ENCODE measurements around the gene ZBTB40. TPM values are rescaled to one million over a fixed set of nuclear protein-coding genes. Genes with fewer than 3 reads are reported as not detected.

The ZBTB40 gene
- total RNA-seq, 1 experiment from 2014 or later, result 20.4 TPM

DNA sequence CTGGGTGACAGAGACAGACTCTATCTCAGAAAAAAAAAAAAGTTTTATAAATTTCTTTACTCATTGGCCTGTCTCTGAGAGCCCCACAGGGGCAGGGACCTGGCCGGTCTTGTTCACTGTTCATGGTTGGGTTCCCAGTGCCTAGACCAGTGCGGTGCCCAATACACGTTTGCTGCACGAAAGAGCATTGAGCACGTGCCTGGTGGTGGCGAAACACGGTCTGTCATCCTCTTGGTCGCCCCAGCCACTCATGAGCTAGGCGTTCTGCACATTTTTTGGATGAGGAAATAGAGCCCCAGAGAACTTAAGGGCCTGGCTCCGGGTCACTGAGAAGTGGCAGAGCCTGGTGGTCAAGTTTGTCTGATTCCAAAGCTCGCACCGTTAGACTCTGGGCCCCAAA, 93.0 kb downstream of the ZBTB40 start:
- H3K9me3 ChIP-seq, result no peaks in the 10 kb centered on the region
- no peak overlapping the region for H3K4me3 ChIP-seq (ENCODE audit: low read depth, low read length)
- H3K4me1 Mint-ChIP-seq (ENCODE audit: low read depth, unreplicated experiment), result no peaks in the 10 kb centered on the region
- no peaks in the 10 kb centered on the region for H3K27me3 ChIP-seq (replicated peaks; ENCODE audit: control insufficient read depth, insufficient read depth, low read length)
- no peak overlapping the region for H3K4me3 Mint-ChIP-seq (ENCODE audit: unreplicated experiment)
- intact Hi-C loops (cut with micrococcal nuclease; ENCODE audit: unreplicated experiment), result loop anchor here (5.0 kb wide), 1 partner anchor 98 kb away; the partner anchor contains the start of gene C1QC
- no peak for DNase-seq
- no peaks in the 10 kb centered on the region for H3K4me1 ChIP-seq
- TF ChIP-seq, protein P1, sequence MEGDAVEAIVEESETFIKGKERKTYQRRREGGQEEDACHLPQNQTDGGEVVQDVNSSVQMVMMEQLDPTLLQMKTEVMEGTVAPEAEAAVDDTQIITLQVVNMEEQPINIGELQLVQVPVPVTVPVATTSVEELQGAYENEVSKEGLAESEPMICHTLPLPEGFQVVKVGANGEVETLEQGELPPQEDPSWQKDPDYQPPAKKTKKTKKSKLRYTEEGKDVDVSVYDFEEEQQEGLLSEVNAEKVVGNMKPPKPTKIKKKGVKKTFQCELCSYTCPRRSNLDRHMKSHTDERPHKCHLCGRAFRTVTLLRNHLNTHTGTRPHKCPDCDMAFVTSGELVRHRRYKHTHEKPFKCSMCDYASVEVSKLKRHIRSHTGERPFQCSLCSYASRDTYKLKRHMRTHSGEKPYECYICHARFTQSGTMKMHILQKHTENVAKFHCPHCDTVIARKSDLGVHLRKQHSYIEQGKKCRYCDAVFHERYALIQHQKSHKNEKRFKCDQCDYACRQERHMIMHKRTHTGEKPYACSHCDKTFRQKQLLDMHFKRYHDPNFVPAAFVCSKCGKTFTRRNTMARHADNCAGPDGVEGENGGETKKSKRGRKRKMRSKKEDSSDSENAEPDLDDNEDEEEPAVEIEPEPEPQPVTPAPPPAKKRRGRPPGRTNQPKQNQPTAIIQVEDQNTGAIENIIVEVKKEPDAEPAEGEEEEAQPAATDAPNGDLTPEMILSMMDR (IDR thresholded peaks at IDR 0.05; ENCODE audit: insufficient read depth in 1 of 2, low read depth in 1 of 2, low read length in 1 of 2, severe bottlenecking in 1 of 2, unreplicated experiment in 1 of 2), result no peak
- no peaks in the 10 kb centered on the region for H3K9me3 Mint-ChIP-seq (ENCODE audit: unreplicated experiment)
- no peaks in the 10 kb centered on the region for H3K36me3 ChIP-seq (ENCODE audit: control insufficient read depth, insufficient read depth, low read length)
- no TSS peak for BruUV-seq (replicated peaks)
- H3K27ac Mint-ChIP-seq (ENCODE audit: unreplicated experiment), result no peak overlapping the region
- peaks cover 17% of the 10 kb centered on the region for H3K27me3 Mint-ChIP-seq (ENCODE audit: insufficient read depth, unreplicated experiment)
- ChIA-PET CTCF (no interaction called here), POLR2A (no interaction called here)
- H3K36me3 Mint-ChIP-seq (ENCODE audit: insufficient read depth, unreplicated experiment), result no peaks in the 10 kb centered on the region

DNA sequence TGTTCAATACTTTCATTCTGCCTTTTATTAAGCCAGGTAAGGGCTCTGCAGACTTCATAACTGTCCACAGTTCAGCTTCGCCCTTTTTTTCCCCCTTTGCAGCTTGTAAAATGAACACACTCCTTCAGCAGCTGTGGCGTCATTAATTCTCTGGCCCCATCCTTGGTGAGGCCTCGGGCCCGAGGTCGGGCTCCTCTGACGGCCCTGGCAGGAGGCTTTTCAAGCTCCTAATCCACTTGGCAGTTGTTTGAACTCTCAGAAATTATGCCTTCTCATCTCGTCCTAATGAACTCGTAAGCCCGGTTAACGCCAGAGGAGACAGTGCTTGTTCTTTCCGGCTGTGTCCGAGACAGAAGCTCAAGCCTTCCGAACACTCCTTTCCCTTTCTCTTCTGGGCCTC, 93.5 kb downstream of the ZBTB40 start:
- Mint-ChIP-seq H3K9me3 (ENCODE audit: unreplicated experiment) (no peaks in the 10 kb centered on the region), H3K27ac (ENCODE audit: unreplicated experiment) (no peak overlapping the region), H3K36me3 (ENCODE audit: insufficient read depth, unreplicated experiment) (no peaks in the 10 kb centered on the region), H3K27me3 (ENCODE audit: insufficient read depth, unreplicated experiment) (peaks cover 17% of the 10 kb centered on the region), H3K4me3 (ENCODE audit: unreplicated experiment) (no peak overlapping the region), H3K4me1 (ENCODE audit: low read depth, unreplicated experiment) (no peaks in the 10 kb centered on the region)
- Histone ChIP-seq H3K9me3 (no peaks in the 10 kb centered on the region), H3K4me3 (ENCODE audit: low read depth, low read length) (no peak overlapping the region), H3K36me3 (ENCODE audit: control insufficient read depth, insufficient read depth, low read length) (no peaks in the 10 kb centered on the region), H3K27me3 (replicated peaks; ENCODE audit: control insufficient read depth, insufficient read depth, low read length) (no peaks in the 10 kb centered on the region), H3K4me1 (no peaks in the 10 kb centered on the region)
- TF ChIP-seq, protein P1 (IDR thresholded peaks at IDR 0.05; ENCODE audit: insufficient read depth in 1 of 2, low read depth in 1 of 2, low read length in 1 of 2, severe bottlenecking in 1 of 2, unreplicated experiment in 1 of 2), result no peak
- DNase-seq, result no peak
- POLR2A ChIA-PET, result no interaction called here
- CTCF ChIA-PET, result no interaction called here
- BruUV-seq (replicated peaks), result no TSS peak
- intact Hi-C loops (cut with micrococcal nuclease; ENCODE audit: unreplicated experiment), result no loop called here

DNA sequence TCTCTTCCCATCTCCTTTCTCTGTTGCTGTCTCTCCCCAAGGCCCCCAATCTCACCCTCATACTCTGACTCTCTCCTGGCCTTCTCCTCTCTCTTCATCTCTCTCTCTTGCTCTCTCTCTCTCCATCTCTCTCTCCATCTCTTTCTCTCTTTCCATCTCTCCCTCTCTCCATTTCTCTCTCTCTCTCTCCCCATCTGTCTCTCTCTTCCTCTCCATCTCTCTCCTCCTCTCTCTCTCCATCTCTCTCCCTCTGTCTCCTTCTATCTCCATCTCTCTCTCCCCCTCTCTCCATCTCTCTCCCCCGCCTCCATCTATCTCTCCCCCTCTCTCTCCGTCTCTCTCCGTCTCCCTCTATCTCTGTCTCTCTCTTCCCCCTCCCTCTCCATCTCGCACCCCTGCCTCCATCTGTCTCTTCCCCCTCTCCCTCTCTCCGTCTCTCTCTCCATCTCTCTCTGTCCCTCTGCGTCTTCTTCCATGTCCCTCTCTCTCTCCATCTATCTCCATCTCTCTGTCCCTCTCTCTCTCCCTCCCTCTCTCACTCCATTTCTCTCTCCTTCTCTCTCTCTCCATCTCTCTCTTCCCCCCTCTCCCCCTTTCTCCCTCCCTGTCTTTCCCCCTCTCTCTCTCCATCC, 95.7 kb downstream of the ZBTB40 start:
- Mint-ChIP-seq H3K27ac (ENCODE audit: unreplicated experiment) (no peak overlapping the region), H3K36me3 (ENCODE audit: insufficient read depth, unreplicated experiment) (no peaks in the 10 kb centered on the region), H3K4me3 (ENCODE audit: unreplicated experiment) (no peak overlapping the region), H3K9me3 (ENCODE audit: unreplicated experiment) (no peaks in the 10 kb centered on the region), H3K4me1 (ENCODE audit: low read depth, unreplicated experiment) (no peaks in the 10 kb centered on the region), H3K27me3 (ENCODE audit: insufficient read depth, unreplicated experiment) (peaks cover 17% of the 10 kb centered on the region)
- DNase-seq, result no peak
- Histone ChIP-seq H3K4me1 (no peaks in the 10 kb centered on the region), H3K9me3 (no peaks in the 10 kb centered on the region), H3K36me3 (ENCODE audit: control insufficient read depth, insufficient read depth, low read length) (no peaks in the 10 kb centered on the region), H3K27me3 (replicated peaks; ENCODE audit: control insufficient read depth, insufficient read depth, low read length) (no peaks in the 10 kb centered on the region; the same call in 1 of the 2 replicates), H3K4me3 (ENCODE audit: low read depth, low read length) (no peak overlapping the region)
- CTCF ChIA-PET, result no interaction called here
- BruUV-seq (replicated peaks), result no TSS peak
- TF ChIP-seq, protein P1 (IDR thresholded peaks at IDR 0.05; ENCODE audit: insufficient read depth in 1 of 2, low read depth in 1 of 2, low read length in 1 of 2, severe bottlenecking in 1 of 2, unreplicated experiment in 1 of 2), result no peak
- POLR2A ChIA-PET, result no interaction called here
- intact Hi-C loops (cut with micrococcal nuclease; ENCODE audit: unreplicated experiment), result no loop called here
